T follicular helper cell (primary cell): ENCODE data around the gene HIPK2.
A peak's percentile ranks its signal among the peaks of the same experiment; 100 is the strongest.

Source experiments
- DNase-seq: peaks from one replicate; pipeline ENCODE4 v3.0.0-alpha.2; 2020; ENCODE audit warnings: low read depth

The HIPK2 gene

GRCh38 chr7:139650429-139651100 lies 127.2 kb downstream of the HIPK2 start:
- no peak for DNase-seq

GRCh38 chr7:139648941-139649425 lies 128.8 kb downstream of the HIPK2 start:
- DNase-seq, result no peak

- no peak for DNase-seq
These were observed 129.4 kb downstream of the HIPK2 start for GRCh38 chr7:139648391-139648861.

GRCh38 chr7:139647814-139648390 lies 129.9 kb downstream of the HIPK2 start:
- no peak for DNase-seq

GRCh38 chr7:139647085-139647484 lies 130.7 kb downstream of the HIPK2 start:
- DNase-seq, result no peak

- DNase-seq, result no peak
These were observed 131.2 kb downstream of the HIPK2 start for GRCh38 chr7:139646566-139646965.

GRCh38 chr7:139645572-139646523 lies 131.9 kb downstream of the HIPK2 start:
- DNase-seq, result peak; percentile 77

GRCh38 chr7:139643951-139644585 lies 133.7 kb downstream of the HIPK2 start:
- DNase-seq, result no peak

GRCh38 chr7:139642283-139642682 lies 135.5 kb downstream of the HIPK2 start:
- no peak for DNase-seq

GRCh38 chr7:139641337-139641992 lies 136.3 kb downstream of the HIPK2 start:
- no peak for DNase-seq

- DNase-seq, result no peak
These were observed 137.1 kb downstream of the HIPK2 start for GRCh38 chr7:139640681-139641080.

GRCh38 chr7:139639563-139639962 lies 138.2 kb downstream of the HIPK2 start:
- DNase-seq, result no peak

GRCh38 chr7:139635526-139636302 lies 142.1 kb downstream of the HIPK2 start:
- DNase-seq, result peak; percentile 64

- DNase-seq, result no peak
These were observed 143.7 kb downstream of the HIPK2 start for GRCh38 chr7:139634087-139634486.

- no peak for DNase-seq
These were observed 146.2 kb downstream of the HIPK2 start for GRCh38 chr7:139631520-139632031.

GRCh38 chr7:139630643-139631519 lies 146.9 kb downstream of the HIPK2 start:
- DNase-seq, result no peak

GRCh38 chr7:139629392-139630082 lies 148.3 kb downstream of the HIPK2 start:
- no peak for DNase-seq

- no peak for DNase-seq
These were observed 150.0 kb downstream of the HIPK2 start for GRCh38 chr7:139627831-139628230.

- DNase-seq, result no peak
These were observed 151.0 kb downstream of the HIPK2 start for GRCh38 chr7:139626817-139627216.
